GM20000 (cell line): ENCODE results near the gene ZFHX2.

ENCODE experiments used
- DNase-seq: peaks from one replicate; pipeline ENCODE4 v3.0.0; 2012; ENCODE audit warnings: low spot score
- TF ChIP-seq, protein P1 (sequence below): IDR thresholded peaks from 2 replicates; pipeline ENCODE4 v1.5.1; 2012; ENCODE audit warnings: mild to moderate bottlenecking, control low read depth; ENCODE audit errors: extremely low read depth, missing control alignments

The ZFHX2 gene

DNA sequence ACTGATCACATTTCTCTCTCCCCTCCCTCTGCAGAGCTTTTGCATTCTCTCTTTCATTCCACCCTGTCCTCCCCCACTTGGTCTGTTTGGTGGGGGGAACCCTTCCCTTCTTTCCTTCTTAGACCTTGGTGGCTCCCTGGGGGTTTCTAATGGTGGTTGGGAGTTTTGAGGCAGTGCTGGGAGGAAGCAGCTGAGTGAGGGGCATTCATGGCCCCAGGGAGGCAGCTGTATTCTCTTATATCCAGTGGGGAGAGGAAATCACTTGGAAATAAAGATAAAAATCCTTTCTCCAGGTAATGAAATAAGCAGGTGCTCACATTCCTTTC is 68.8 kb downstream of the ZFHX2 start:
- TF ChIP-seq, protein P1, sequence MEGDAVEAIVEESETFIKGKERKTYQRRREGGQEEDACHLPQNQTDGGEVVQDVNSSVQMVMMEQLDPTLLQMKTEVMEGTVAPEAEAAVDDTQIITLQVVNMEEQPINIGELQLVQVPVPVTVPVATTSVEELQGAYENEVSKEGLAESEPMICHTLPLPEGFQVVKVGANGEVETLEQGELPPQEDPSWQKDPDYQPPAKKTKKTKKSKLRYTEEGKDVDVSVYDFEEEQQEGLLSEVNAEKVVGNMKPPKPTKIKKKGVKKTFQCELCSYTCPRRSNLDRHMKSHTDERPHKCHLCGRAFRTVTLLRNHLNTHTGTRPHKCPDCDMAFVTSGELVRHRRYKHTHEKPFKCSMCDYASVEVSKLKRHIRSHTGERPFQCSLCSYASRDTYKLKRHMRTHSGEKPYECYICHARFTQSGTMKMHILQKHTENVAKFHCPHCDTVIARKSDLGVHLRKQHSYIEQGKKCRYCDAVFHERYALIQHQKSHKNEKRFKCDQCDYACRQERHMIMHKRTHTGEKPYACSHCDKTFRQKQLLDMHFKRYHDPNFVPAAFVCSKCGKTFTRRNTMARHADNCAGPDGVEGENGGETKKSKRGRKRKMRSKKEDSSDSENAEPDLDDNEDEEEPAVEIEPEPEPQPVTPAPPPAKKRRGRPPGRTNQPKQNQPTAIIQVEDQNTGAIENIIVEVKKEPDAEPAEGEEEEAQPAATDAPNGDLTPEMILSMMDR, result no peak
- DNase-seq, result no peak

DNA sequence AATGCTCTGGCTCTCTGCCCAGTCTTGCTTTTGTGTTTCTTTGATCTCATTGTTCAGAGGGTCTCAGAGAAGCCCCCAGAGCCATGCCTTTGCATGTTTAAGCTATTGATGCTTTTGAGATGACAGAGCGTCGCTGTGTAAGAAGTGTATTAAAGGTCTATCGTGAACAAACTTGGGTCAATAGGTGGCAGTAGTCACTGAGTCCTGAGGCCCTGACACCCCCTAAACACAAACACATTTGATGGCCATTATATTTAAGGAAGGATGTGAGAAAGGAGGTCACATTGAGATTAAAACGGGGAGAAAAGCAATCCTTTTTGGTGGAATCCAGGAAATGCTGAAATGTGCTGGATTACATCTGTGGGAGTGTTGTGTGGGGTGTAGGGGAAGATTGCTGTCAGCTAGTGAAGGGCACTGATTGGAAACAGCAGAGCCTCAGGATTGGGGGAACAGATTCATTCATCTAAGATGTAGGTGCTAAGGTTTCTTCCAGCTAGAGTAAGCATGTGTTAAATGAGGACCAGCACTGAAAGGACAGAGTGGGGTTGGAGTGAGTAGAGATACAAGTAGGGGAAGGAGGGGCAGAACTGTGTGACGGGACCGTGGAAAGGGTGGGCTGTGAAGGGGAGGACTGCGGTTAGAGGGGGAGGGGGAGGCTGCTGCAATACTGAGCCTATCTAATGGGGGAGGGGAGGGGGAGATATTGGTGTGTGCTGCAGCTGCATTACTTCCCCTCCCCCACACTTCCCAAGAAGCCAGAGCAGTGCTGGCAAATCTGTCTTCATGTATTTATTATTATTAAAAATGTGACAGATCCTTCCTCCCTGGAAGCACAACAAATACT is 69.4 kb downstream of the ZFHX2 start:
- no peak for DNase-seq
- TF ChIP-seq, protein P1, result no peak

DNA sequence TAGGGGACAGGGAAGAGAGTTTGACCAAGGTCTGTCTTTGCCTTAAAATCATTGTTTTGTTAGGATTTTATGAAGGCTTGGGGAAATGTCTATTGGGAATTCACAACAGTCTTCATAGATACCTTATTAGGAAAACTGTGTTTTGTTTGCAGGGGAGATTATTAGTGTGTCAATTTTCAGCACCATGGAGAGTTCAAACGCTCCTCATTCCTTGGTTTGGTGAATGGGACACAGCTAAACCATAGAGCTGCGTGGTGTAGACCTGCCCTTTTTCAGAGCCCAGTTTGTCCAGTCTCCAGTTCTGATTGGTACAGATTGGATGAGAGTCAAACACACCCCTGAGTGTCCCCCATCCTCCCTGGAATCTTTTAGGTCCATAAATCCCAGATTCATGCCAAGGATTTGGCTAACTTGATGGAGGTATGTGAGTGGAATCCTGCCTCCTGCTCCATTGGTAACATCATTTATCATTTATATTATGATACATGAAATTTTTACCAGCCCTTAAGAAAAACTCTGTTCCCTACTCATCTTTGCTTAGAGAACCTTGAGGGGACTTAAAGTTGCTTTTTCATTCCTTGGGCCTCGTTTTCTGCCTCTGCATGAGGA is 70.1 kb downstream of the ZFHX2 start:
- TF ChIP-seq, protein P1, result no peak
- DNase-seq, result no peak

DNA sequence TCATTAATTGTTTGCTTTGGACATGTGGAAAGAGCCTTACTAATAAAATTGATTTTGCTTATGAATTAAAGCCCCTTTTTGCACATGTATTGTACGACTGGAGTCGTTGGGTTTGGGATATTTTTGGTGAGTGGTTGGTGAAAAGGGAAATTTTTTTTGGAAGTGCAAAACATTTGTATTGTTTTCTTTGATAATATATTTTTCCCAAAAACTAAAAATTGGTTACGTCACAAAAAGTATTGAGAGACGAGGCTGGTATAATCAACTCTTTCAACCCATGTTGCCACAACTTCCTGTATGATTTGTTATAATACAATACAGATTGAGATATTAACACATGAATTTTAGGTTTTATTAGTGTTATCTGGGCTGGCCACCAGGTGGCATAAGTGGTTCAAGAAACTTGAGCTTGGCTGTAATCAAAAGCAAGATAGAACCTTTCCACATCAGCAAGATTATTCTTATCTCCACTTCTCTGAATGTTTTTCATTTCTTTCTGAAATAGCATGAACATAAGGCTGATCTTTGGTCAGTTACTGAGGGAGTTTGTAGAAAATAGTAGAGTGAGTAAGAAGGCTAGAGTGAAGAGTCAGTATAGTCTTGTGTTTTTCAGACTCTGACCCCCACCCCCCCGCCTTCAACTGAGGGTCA is 73.3 kb downstream of the ZFHX2 start:
- TF ChIP-seq, protein P1, result peak; percentile 33
- DNase-seq, result peak; percentile 49

DNA sequence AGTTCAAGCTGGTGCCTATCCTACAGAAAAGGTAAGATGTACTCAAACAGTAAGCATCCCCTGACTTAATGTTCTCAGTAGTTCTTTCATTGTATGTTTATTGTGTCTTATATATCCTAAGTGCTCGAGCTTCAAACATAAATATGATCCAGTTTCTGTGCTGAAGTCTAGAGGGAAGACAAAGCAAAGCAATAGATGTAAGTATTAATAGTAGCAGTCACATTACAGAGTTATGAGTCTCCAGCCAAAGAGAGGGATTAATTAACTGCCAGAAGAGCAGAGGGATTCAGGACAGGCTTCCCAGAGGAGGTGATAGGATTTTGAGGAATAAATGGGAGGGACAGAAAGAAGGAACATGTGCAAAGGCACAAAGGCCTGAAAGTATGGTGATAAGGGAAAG is 80.6 kb downstream of the ZFHX2 start:
- DNase-seq, result no peak
- TF ChIP-seq, protein P1, result no peak
